ENCODE measurements around the gene SLC6A1. TPM values are rescaled to one million over a fixed set of nuclear protein-coding genes. Genes with fewer than 3 reads are reported as not detected.

The SLC6A1 gene
- 1.6 TPM for total RNA-seq

DNA sequence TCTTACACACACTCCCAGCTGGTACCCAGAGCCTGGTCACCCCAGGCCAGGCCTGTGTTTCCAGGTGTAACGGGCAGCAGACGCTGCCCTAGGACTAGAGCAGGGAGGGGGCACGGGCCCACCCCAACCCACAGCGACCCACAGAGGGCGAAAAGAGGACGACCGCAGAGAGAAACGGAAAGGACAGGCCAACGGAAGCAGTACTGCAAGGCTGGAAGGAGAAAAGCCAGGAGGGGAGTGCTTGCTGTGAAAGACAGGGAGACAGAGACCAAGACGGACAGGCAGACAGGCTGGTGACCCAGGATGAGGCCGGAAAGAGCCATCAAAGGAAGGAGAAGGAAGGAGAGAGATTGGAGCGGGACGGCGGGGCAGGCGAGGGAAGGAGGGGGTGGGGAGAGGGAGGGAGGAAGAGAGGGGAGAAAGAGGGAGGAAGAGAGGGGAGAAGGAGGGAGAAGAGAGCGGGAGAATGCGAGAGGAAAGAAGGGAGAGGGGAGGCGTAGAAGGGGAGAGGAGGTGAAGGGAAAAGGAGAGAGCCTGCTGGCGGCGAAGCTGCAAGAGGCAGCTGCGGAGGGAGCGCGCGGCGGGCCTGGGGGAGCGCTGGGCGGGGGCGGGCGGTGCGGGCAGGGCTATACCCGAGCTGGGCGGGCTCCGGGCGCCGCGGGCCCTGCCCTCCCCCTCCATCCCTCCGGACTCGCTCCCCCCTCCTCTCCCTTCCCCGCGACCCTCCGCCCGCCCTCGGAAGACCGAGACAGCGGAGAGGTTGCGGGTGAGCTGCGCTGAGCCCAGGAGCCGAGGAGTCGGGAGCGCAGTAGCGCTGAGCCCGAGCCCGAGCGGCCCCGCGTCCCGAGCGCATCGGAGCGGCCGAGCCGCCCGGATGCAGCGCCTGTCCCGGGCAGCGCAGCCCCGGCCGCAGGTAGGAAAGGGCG, at the start of gene SLC6A1:
Gene SLC6A1 (plus strand): TSS at position 732 of the 926 bp plus-strand sequence. CDS start 24,464 bp downstream, outside the sequence.

Other genes with a start within 250 kb of the SLC6A1 start
- not detected for gene SLC6A11, start 176.5 kb upstream of the SLC6A1 start, total RNA-seq
- gene HRH1, start 161.7 kb downstream of the SLC6A1 start, total RNA-seq, result 4.3 TPM

Data from metanephros (tissue), 1 donor.